Prostate gland (tissue), 2 donors: ENCODE measurements around the gene COX20.

Source experiments
- CTCF ChIP-seq, 4 experiments: fragments of 200-600 bp in 2 of 4; fragments of 450-650 bp in 2 of 4; sonication (generic) in 2 of 4; IDR thresholded peaks; 1 replicate in 3 of 4; 2 replicates in 1 of 4; pipeline ENCODE4 v1.5.1; 2016 to 2019; ENCODE audit warnings: antibody characterized with exemption in 4 of 4, mild to moderate bottlenecking in 2 of 4, moderate library complexity in 2 of 4
- POLR2A ChIP-seq: fragments of 450-650 bp; IDR thresholded peaks from one replicate; pipeline ENCODE4 v1.6.1; 2016; ENCODE audit warnings: antibody characterized with exemption, mild to moderate bottlenecking

- TF ChIP-seq CTCF (IDR thresholded peaks at IDR 0.05): peak in 1 of 4 experiments; percentile 13
- TF ChIP-seq POLR2A: peak; percentile 74
Measured at GRCh38 chr1:244862699-244863490, 27.4 kb downstream of the COX20 start.
